Effector memory CD8-positive, alpha-beta T cell (primary cell): ENCODE results near the gene AZIN2.
"Not testable (repeated sequence)": the region's sequence is repeated elsewhere in the genome, so short reads cannot be mapped to it uniquely, and the experiment has no call there.

Experiments
- ATAC-seq: fragments of 150-1000 bp; cut with Tn5 transposase; replicated peaks from 2 replicates; pipeline ENCODE4 v1.10.0; 2021; ENCODE audit warnings: mild to moderate bottlenecking, moderate library complexity
- DNase-seq, 3 experiments: peaks; one replicate each; pipeline ENCODE4 v3.0.0; 2021
- H3K27ac Mint-ChIP-seq, 2 donors: one replicate each; pipeline ENCODE4 v1.8.0; 2022; ENCODE audit warnings: mild to moderate bottlenecking in 2 of 2, mixed read lengths in 2 of 2, moderate library complexity in 2 of 2
- H3K27me3 Mint-ChIP-seq, 2 donors: one replicate each; pipeline ENCODE4 v1.8.0; 2022; ENCODE audit warnings: mixed read lengths in 2 of 2
- H3K36me3 Mint-ChIP-seq: one replicate; pipeline ENCODE4 v1.8.0; 2022; ENCODE audit warnings: mild to moderate bottlenecking, moderate library complexity, mixed read lengths; ENCODE audit not compliant: insufficient read depth
- H3K4me1 Mint-ChIP-seq, 2 donors: one replicate each; pipeline ENCODE4 v1.8.0; 2022; ENCODE audit warnings: low read depth in 2 of 2, mixed read lengths in 2 of 2
- H3K4me3 Mint-ChIP-seq, 2 donors: one replicate each; pipeline ENCODE4 v1.8.0; 2022; ENCODE audit warnings: mild to moderate bottlenecking in 2 of 2, mixed read lengths in 2 of 2, moderate library complexity in 2 of 2
- H3K9me3 Mint-ChIP-seq, 2 donors: one replicate each; pipeline ENCODE4 v1.8.0; 2022; ENCODE audit warnings: mixed read lengths in 2 of 2

AZIN2 gene

DNA sequence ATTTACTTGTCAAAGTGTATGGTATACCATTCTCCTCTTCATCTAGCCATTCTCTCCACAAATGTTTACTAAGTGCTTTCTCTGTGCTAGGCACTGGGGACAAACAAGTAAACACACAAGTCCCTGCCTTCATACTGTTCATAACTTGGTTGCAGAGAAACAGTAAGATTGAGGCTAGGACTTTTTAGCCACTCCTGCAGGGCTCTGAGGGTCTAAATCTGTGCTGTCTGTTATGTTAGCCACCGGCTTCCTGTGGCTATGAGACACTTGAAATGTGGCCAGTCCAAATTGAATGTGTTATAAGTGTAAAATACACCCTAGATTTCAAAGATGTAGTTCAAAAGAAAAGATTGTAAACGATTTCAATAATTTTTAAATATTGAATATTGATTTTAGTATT is 50.2 kb downstream of the AZIN2 start:
- Mint-ChIP-seq H3K36me3 (peaks cover 18% of the 10 kb centered on the region), H3K4me3 (no peak overlapping the region), H3K27me3 (no peaks in the 10 kb centered on the region), H3K9me3 (no peaks in the 10 kb centered on the region), H3K4me1 (peaks cover 27 to 45% of the 10 kb centered on the region in 2 donors), H3K27ac (peak overlapping the region; percentile 25 to 75)
- ATAC-seq (no peak), DNase-seq (no peak)

DNA sequence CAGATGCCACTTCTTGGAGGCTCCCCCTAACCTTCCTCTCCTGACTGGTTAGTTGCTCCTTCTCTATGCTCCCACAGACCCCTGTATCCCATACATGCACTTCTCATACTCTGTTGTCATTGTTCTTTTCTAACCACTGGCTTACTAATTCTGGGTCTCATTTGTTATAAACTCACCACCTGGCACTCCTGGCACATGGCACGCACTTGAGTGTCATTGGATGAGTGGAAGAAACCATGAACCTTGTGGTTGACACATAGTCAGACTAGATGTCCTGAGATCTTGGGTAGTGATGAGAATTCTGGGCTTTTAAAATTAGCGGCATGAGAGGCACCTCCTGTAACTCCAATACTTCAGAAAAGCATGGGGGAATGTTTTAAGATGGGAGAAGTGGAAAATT is 51.6 kb downstream of the AZIN2 start:
- no peaks in the 10 kb centered on the region for H3K9me3 Mint-ChIP-seq
- ATAC-seq (no peak), DNase-seq (no peak)
- peaks cover 21 to 40% of the 10 kb centered on the region in 2 donors for H3K4me1 Mint-ChIP-seq
- peaks cover 9% of the 10 kb centered on the region for H3K36me3 Mint-ChIP-seq
- H3K4me3 Mint-ChIP-seq = no peak overlapping the region
- no peaks in the 10 kb centered on the region for H3K27me3 Mint-ChIP-seq
- H3K27ac Mint-ChIP-seq = peak overlapping the region in 1 of 2 donors; percentile 7

DNA sequence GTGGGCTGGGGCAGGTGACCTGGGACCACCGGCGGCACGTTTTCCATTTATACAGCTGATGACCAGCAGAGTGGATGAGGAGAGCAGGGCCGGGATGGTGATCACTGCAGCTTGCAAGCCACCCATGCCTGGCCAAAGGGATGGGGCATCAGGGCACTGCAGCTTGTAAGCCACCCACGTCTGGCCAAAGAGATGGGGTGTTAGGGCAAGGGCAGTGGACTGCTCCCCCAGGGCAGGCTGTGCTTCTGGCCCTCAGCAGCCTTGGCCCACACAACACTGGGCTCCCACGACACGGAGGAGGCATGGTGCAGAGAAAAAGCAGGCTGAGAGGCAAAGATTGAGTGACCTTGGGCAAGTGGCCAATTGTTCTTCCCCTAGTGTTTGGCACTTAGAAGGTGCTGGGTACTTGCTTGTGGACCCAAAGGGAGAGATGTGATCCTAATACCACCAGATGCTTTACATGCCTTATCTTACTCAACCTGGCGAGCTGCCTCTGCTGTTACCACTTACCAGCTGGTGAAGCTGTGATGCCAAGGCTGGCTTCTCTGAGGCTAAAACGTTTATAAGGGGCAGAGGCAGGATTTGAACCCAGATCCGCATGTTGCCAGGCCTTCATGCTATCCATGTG is 52.6 kb downstream of the AZIN2 start:
- H3K27ac Mint-ChIP-seq = peak overlapping the region in 1 of 2 donors; percentile 7

DNA sequence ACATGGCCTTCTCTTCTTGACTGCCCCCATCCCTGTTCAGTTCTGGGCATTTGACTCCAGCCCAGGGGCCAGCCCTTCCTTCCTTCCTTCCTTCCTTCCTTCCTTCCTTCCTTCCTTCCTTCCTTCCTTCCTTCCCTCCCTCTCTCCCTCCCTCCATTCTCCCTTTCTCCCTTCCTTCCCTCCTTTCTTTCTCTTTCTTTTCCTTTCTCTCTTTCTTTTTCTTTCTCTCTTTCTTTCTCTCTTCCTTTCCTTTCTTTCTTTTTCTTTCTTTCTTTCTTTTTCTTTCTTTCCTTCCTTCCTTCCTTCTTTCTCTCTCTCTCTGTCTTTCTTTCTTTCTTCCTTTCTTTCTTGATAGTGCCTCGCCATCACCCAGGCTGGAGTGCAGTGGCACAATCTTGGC is 55.1 kb downstream of the AZIN2 start:
- not testable (repeated sequence) for DNase-seq, H3K36me3 Mint-ChIP-seq, H3K9me3 Mint-ChIP-seq, H3K4me3 Mint-ChIP-seq, H3K27me3 Mint-ChIP-seq, ATAC-seq
- Mint-ChIP-seq H3K27ac (peak overlapping the region in 1 of 2 donors; percentile 63), H3K4me1 (peaks cover 15 to 27% of the 10 kb centered on the region in 2 donors)

More for the DNA sequence above, 52.6 kb downstream of the AZIN2 start:
- no peak overlapping the region for H3K4me3 Mint-ChIP-seq
- no peak for ATAC-seq
- H3K9me3 Mint-ChIP-seq = no peaks in the 10 kb centered on the region
- H3K27me3 Mint-ChIP-seq = no peaks in the 10 kb centered on the region
- no peaks in the 10 kb centered on the region for H3K36me3 Mint-ChIP-seq
- peaks cover 21 to 40% of the 10 kb centered on the region in 2 donors for H3K4me1 Mint-ChIP-seq
- no peak for DNase-seq

DNA sequence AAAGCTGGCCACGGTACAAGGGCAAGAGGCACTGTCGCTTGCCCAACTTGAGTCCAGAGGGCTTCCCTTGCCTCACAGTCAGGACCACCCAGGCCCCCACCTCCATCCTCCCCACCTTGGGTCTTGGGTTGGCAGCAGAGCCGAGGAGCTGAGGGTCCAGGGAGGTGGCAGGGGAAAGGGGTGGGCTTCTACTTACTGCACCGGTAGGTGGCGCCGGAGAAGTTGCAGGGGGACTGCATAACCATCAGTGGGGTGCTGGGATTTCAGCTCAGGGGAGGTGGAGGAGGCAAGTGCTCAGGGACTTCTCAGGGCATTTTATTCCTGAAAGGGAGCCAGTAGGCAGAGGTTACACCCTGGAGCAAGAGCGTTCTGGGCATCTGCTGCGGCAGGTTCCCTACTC is 56.8 kb downstream of the AZIN2 start:
- Mint-ChIP-seq H3K9me3 (no peaks in the 10 kb centered on the region), H3K36me3 (no peaks in the 10 kb centered on the region), H3K27ac (no peak overlapping the region), H3K4me3 (no peak overlapping the region), H3K27me3 (no peaks in the 10 kb centered on the region), H3K4me1 (peaks cover 12 to 17% of the 10 kb centered on the region in 2 donors)
- DNase-seq (peak in 1 of 3 experiments; percentile 12), ATAC-seq (no peak)

DNA sequence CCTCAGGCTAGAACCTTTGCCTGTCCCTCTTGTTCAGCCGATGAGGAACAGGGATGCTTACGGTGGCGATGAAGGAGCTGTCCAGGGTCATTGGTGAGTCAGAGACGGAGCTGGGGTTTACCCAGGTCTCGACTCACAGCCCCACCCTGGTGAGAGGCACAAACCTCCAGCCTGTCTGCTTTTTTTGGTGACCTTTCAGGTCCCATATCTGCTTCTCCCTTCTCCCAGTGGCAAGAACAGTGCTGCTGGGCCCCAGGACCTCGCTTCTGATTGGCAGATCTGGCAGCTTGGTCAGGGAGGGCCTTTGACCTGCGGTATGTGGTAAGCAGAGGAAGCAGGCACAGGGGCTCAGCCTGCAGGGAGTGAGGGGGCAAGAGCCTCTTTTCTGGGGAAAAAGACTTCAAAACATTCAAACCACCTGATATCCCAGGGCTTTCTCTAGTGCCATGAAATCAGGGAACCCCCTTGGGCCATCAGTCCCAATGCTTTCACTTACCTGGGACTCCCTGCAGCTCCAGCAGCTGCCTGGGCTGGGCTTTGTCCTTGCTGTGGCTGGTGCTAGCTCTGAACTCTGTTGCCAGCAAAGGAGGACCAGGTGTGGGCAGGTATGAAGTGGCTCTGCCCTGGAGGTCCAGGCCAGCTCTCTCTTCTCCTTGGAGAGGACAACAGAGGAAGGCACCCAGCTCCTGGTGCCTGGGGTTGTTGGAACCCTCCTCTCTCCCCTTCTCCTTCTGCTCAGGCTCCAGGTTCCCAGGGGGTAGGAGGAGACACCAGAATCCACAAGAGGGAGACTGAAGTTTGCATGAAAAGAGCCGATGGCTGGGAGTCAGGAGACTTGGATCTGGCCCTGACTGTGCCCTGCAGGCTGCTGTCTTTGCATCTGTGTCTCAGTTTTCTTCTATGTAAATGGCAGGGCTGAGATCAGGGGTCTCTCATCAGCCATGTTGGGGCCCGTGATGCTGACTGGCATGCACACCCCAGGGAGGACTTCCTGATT is 59.5 kb downstream of the AZIN2 start:
- DNase-seq = no peak
- peaks cover 18% of the 10 kb centered on the region for H3K36me3 Mint-ChIP-seq
- H3K27me3 Mint-ChIP-seq = no peaks in the 10 kb centered on the region
- peaks cover 12 to 18% of the 10 kb centered on the region in 2 donors for H3K4me1 Mint-ChIP-seq
- no peak overlapping the region for H3K4me3 Mint-ChIP-seq
- no peaks in the 10 kb centered on the region for H3K9me3 Mint-ChIP-seq
- peak overlapping the region; percentile 36 to 82 for H3K27ac Mint-ChIP-seq
- ATAC-seq = no peak

DNA sequence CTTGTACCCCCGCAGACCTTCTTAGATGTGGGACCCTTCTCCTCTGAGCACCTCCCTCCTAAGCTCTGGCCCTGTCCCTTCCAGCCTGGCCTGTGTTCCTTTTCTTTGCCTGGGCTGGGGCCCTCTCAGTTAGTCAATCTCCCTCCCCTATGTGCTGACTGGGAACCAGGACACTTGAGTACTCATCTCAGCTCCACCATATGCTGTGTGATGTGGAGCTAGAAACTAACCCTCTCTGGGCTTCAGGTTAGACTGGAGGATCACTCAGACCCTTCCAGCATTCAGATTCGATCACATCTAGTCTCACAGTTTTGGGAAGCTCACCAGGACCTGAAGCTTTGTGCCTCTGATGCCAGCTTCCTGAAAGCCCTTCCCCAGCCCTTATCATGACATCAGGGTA is 60.3 kb downstream of the AZIN2 start:
- H3K4me1 Mint-ChIP-seq = peaks cover 12 to 14% of the 10 kb centered on the region in 2 donors
- H3K9me3 Mint-ChIP-seq = no peaks in the 10 kb centered on the region
- ATAC-seq (no peak), DNase-seq (no peak)
- H3K4me3 Mint-ChIP-seq = no peak overlapping the region
- H3K27ac Mint-ChIP-seq = peak overlapping the region; percentile 36 to 69
- peaks cover 20% of the 10 kb centered on the region for H3K36me3 Mint-ChIP-seq
- H3K27me3 Mint-ChIP-seq = no peaks in the 10 kb centered on the region

DNA sequence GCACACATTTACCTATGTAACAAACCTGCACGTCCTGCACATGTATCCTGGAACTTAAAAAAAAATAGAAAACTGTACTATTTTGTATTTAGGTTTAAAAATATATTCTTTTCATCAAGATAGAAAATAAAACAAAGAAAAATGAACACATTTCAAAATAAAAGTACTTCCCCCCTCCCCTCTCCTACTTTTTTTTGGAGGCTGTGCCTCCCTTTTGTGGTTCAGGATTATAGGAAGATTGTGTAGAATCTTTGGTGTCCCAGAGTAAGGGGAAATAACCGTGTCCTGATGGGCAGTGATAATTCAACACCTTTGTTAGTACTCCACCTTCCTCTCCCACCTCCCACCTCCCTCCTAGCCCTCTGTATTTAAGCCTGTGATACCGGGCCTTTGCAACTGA is 60.8 kb downstream of the AZIN2 start:
- DNase-seq (no peak), ATAC-seq (no peak)
- Mint-ChIP-seq H3K27ac (peak overlapping the region in 1 of 2 donors; percentile 69), H3K4me3 (no peak overlapping the region), H3K4me1 (peaks cover 12% of the 10 kb centered on the region in 2 donors), H3K27me3 (no peaks in the 10 kb centered on the region), H3K9me3 (no peaks in the 10 kb centered on the region), H3K36me3 (peaks cover 23% of the 10 kb centered on the region)

DNA sequence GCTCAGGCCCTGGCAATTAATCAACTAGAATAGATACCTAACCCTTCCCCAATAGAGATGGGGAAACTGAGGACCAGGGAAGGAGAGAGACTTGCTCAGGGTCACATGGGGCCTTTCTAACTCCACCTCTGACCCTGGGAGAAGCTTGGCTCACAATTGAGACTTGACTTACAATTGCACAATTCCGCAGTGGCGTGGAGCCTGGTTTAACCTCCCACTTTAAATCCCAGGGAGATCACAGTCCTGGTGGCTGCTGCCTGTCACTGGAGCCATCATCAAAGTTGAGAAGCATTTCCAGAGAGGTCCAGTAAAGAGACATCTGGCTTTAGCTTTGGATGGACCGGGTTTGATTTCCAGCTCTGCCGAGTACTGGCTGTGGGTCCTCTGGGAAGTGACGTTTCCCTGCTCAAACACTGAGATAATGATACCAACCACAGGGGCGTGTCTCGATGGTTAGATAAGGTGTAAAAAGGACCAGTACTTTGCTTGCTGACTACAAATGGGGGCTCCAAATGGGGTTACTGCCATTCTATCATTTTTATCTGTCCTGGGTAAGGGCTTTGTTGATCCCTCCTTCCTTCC is 61.6 kb downstream of the AZIN2 start:
- H3K4me1 Mint-ChIP-seq = peaks cover 12% of the 10 kb centered on the region in 2 donors
- H3K27me3 Mint-ChIP-seq = no peaks in the 10 kb centered on the region
- H3K4me3 Mint-ChIP-seq = no peak overlapping the region
- ATAC-seq (no peak), DNase-seq (no peak)
- H3K27ac Mint-ChIP-seq = peak overlapping the region in 1 of 2 donors; percentile 69
- H3K9me3 Mint-ChIP-seq = no peaks in the 10 kb centered on the region
- H3K36me3 Mint-ChIP-seq = peaks cover 23% of the 10 kb centered on the region

DNA sequence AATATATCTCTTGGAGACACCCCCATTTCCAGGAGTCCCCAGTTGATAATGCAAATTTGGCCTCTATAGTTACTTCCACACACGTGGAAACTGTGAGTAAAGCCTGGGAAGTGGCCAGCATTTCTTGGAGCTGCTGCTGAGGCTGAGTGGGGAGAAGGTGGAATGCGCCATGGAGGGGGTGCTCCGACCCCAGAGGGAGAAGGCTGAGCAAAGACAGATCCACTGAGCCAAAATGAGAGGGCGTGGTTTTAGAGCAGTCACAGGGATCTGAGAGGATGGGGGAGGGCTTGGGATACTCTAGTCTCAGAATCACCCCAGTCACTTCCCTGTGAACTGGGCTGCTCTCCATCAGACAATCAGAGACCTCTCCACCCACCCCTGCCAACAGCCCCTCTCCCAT is 62.2 kb downstream of the AZIN2 start:
- Mint-ChIP-seq H3K27ac (no peak overlapping the region), H3K9me3 (no peaks in the 10 kb centered on the region), H3K4me3 (no peak overlapping the region), H3K36me3 (peaks cover 23% of the 10 kb centered on the region), H3K27me3 (no peaks in the 10 kb centered on the region), H3K4me1 (peaks cover 8 to 9% of the 10 kb centered on the region in 2 donors)
- ATAC-seq = no peak
- DNase-seq = no peak

DNA sequence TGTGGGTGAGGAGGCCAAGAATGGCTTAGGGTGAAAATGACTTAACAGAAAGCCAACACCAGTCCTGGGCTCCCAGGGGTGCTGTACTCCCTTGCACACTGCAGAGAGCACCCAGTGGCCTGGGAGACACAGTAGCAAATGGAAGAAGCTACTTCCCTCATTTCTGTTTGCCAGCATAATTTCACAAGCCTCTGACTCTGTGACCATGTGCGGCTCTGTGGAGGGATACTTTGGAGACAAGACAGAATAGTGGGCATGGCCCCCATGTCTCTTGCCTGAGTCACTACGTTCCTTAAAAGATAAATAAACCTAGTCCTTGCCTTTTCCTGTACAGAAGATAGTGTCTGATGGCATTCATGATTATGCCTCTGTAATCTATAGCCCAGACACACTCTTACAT is 62.7 kb downstream of the AZIN2 start:
- H3K36me3 Mint-ChIP-seq = peaks cover 23% of the 10 kb centered on the region
- no peaks in the 10 kb centered on the region for H3K9me3 Mint-ChIP-seq
- no peaks in the 10 kb centered on the region for H3K27me3 Mint-ChIP-seq
- no peak overlapping the region for H3K4me3 Mint-ChIP-seq
- DNase-seq (no peak), ATAC-seq (no peak)
- H3K4me1 Mint-ChIP-seq = peaks cover 8 to 9% of the 10 kb centered on the region in 2 donors
- peak overlapping the region in 1 of 2 donors; percentile 51 for H3K27ac Mint-ChIP-seq

DNA sequence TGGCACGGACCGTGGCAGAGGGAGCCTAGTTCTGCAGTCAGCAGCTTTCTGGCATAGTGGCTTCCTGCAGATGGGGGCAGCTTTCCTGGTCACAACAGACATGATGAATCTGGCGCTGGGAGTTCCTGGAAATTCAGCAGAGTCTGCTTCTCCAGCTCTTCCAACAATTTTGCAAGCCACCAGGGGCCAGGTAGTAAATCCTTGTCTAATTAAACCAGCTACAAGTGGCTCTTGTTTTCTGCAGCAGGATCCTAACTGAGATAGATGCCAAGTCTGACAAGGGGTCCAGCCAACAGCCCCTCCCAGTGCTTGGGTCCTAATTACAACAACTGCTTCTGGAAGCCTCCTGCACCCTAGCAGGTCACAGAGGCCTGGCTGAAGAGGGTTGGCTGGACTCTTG is 65.0 kb downstream of the AZIN2 start:
- Mint-ChIP-seq H3K27ac (peak overlapping the region in 1 of 2 donors; percentile 66), H3K4me1 (peaks cover 4 to 7% of the 10 kb centered on the region in 2 donors), H3K36me3 (peaks cover 23% of the 10 kb centered on the region), H3K4me3 (no peak overlapping the region), H3K9me3 (no peaks in the 10 kb centered on the region), H3K27me3 (no peaks in the 10 kb centered on the region)
- ATAC-seq (no peak), DNase-seq (no peak)

DNA sequence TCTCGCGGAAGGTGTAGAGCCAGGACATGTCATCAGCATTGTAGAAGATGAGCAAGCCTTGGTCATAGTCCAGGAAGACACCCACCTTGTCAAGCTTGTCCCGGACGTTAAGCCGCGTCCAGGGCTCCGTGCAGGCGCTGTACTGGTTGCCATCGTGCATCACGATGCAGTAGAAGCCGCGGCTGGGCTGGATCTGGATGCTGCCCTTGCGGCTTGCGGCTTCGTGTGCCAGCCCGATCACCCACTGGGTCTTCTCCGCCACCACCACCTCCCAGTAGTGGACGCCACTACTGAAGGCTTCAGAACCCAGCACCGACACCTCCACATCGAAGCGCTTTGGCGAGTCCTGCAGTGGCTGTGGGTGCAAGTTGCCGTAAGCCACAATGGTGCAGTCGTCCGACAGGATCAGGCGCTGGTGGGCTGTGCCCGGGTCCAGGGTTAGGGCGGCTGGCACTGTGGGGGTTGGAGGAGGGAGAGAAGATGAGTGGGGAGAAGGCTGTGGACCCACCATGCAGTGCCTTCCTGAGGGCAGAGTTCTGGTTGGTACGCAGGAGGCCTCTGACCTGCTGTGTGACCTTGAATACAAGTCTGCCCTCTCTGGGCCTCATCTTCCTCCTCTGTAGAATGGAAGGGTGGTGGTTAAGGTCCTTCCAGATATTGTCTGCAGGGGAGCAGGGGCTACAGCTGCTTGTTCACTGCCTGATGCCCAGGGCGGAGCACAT is 66.5 kb downstream of the AZIN2 start:
- H3K4me3 Mint-ChIP-seq = no peak overlapping the region
- no peaks in the 10 kb centered on the region for H3K27me3 Mint-ChIP-seq
- H3K4me1 Mint-ChIP-seq = peaks cover 0 to 3% of the 10 kb centered on the region in 2 donors
- no peaks in the 10 kb centered on the region for H3K9me3 Mint-ChIP-seq
- no peak overlapping the region for H3K27ac Mint-ChIP-seq
- peaks cover 30% of the 10 kb centered on the region for H3K36me3 Mint-ChIP-seq
- ATAC-seq (no peak), DNase-seq (no peak)
